Stomach (tissue), 4 donors: Measurements from ENCODE around the gene SGIP1.

Experiments used
- POLR2A ChIP-seq, 4 donors: fragments of 450-650 bp; IDR thresholded peaks; one replicate each; pipeline ENCODE4 v1.6.1; 2016; ENCODE audit warnings: antibody characterized with exemption in 4 of 4, control low read depth in 2 of 4, mild to moderate bottlenecking in 1 of 4, moderate library complexity in 1 of 4
- TF ChIP-seq, protein P1 (sequence below), 7 experiments: fragments of 450-650 bp in 4 of 7; fragments of 200-600 bp in 3 of 7; sonication (generic) in 3 of 7; IDR thresholded peaks; one replicate each; pipeline ENCODE4 v1.5.1; 2016 to 2019; ENCODE audit warnings: antibody characterized with exemption in 7 of 7, control low read depth in 2 of 7, mild to moderate bottlenecking in 1 of 7

DNA sequence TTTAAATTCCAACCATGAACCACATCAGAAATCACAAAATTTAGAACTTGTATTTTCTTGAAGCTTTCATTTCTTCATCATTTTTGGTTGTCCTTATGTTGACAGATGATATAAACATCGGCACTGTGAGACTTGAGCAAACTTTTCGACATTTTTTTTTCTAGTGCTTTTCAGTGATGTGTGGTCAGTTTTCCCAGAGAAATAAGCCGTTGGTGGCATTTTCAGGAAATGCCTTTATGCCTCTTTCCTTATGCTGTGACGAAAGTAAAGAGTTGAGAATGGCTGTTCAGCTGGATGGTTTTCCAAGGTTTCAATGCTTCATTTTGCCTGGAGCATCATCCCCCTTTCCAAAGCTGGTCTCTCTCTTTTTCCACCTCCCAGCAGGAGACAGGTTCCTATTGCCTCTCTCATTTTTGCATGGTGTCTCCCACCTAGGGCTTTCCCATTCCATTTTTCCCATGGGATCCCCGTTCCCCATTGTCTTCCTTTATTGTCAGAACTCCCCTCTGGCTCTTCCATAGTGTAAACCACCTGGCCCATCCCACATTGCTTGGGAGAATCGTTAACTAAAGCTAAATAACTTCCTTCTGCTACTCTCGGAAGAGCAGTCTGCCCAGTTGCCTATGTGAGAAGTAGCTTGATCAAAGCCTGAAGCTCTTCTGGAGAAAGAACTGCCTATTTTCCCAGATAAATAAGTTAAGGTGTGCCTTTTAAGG, 156.9 kb downstream of the SGIP1 start:
- TF ChIP-seq, protein P1, sequence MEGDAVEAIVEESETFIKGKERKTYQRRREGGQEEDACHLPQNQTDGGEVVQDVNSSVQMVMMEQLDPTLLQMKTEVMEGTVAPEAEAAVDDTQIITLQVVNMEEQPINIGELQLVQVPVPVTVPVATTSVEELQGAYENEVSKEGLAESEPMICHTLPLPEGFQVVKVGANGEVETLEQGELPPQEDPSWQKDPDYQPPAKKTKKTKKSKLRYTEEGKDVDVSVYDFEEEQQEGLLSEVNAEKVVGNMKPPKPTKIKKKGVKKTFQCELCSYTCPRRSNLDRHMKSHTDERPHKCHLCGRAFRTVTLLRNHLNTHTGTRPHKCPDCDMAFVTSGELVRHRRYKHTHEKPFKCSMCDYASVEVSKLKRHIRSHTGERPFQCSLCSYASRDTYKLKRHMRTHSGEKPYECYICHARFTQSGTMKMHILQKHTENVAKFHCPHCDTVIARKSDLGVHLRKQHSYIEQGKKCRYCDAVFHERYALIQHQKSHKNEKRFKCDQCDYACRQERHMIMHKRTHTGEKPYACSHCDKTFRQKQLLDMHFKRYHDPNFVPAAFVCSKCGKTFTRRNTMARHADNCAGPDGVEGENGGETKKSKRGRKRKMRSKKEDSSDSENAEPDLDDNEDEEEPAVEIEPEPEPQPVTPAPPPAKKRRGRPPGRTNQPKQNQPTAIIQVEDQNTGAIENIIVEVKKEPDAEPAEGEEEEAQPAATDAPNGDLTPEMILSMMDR (IDR thresholded peaks at IDR 0.05) = no peak
- TF ChIP-seq POLR2A (IDR thresholded peaks at IDR 0.05) = no peak
